IMR-90 (cell line): ENCODE data around the gene PDE4B.

Experiments used
- CHD1 ChIP-seq: IDR thresholded peaks from 2 replicates; pipeline ENCODE4 v1.6.1; 2012; ENCODE audit warnings: low read depth, low read length, improper control_type of control experiment
- FOS ChIP-seq: fragments of 150-350 bp; IDR thresholded peaks from 2 replicates; pipeline ENCODE4 v1.6.1; 2016; ENCODE audit warnings: low read depth, low read length
- MAFK ChIP-seq: IDR thresholded peaks from 2 replicates; pipeline ENCODE4 v1.6.1; 2012; ENCODE audit warnings: low read depth, low read length, improper control_type of control experiment
- MAZ ChIP-seq: IDR thresholded peaks from 2 replicates; pipeline ENCODE4 v1.6.1; 2012; ENCODE audit warnings: low read depth, mild to moderate bottlenecking, low read length, improper control_type of control experiment, moderate library complexity, borderline replicate concordance
- POLR2A ChIP-seq: IDR thresholded peaks from 2 replicates; pipeline ENCODE4 v1.6.1; 2012; ENCODE audit warnings: mild to moderate bottlenecking, low read depth, low read length
- RAD21 ChIP-seq: IDR thresholded peaks from 2 replicates; pipeline ENCODE4 v1.6.1; 2012; ENCODE audit warnings: low read length, improper control_type of control experiment
- RFX5 ChIP-seq: IDR thresholded peaks from 2 replicates; pipeline ENCODE4 v1.8.0; 2012; ENCODE audit warnings: low read depth, mild to moderate bottlenecking, low read length, moderate library complexity
- SMC3 ChIP-seq: fragments of 150-350 bp; IDR thresholded peaks from 2 replicates; pipeline ENCODE4 v1.6.1; 2016; ENCODE audit warnings: low read depth, mild to moderate bottlenecking, antibody characterized with exemption, low read length, moderate library complexity
- TF ChIP-seq, protein P1 (sequence below): fragments of 150-350 bp; IDR thresholded peaks from 2 replicates; pipeline ENCODE4 v1.6.1; 2017; ENCODE audit warnings: mild to moderate bottlenecking, antibody characterized with exemption, low read length, low read depth
- TF ChIP-seq, protein P2 (sequence below): conservative IDR thresholded peaks from 2 replicates; pipeline ENCODE4 v1.5.1; 2012; ENCODE audit warnings: mild to moderate bottlenecking, low read depth, low read length, improper control_type of control experiment

DNA sequence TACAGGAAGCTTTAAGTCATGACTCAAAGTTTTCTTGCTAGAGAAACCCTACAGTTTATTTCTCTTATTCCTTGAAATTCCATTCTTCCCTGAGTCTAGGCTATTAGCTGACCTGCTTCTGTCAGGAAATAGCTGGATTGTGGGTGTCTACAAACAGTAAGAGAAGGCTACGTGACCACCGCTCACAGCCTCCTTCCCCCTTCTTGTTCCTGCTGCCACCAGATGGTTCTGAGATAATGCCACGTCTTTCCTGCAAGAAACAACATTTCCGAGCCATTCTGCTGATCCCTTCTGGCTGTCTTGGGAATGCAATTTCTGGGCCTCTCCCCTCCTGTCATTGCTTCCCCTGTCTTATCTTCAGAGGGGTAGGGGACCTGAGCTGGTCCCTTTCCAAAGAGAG lies 612.4 kb downstream of the PDE4B start:
- TF ChIP-seq, protein P1, sequence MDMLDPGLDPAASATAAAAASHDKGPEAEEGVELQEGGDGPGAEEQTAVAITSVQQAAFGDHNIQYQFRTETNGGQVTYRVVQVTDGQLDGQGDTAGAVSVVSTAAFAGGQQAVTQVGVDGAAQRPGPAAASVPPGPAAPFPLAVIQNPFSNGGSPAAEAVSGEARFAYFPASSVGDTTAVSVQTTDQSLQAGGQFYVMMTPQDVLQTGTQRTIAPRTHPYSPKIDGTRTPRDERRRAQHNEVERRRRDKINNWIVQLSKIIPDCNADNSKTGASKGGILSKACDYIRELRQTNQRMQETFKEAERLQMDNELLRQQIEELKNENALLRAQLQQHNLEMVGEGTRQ = no peak
- TF ChIP-seq MAFK = no peak
- no peak for TF ChIP-seq SMC3
- TF ChIP-seq, protein P2, sequence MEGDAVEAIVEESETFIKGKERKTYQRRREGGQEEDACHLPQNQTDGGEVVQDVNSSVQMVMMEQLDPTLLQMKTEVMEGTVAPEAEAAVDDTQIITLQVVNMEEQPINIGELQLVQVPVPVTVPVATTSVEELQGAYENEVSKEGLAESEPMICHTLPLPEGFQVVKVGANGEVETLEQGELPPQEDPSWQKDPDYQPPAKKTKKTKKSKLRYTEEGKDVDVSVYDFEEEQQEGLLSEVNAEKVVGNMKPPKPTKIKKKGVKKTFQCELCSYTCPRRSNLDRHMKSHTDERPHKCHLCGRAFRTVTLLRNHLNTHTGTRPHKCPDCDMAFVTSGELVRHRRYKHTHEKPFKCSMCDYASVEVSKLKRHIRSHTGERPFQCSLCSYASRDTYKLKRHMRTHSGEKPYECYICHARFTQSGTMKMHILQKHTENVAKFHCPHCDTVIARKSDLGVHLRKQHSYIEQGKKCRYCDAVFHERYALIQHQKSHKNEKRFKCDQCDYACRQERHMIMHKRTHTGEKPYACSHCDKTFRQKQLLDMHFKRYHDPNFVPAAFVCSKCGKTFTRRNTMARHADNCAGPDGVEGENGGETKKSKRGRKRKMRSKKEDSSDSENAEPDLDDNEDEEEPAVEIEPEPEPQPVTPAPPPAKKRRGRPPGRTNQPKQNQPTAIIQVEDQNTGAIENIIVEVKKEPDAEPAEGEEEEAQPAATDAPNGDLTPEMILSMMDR = no peak
- TF ChIP-seq RAD21 = no peak
- TF ChIP-seq RFX5 = no peak
- no peak for TF ChIP-seq POLR2A
- no peak for TF ChIP-seq MAZ
- TF ChIP-seq FOS = no peak
- no peak for TF ChIP-seq CHD1
